ENCODE data around the gene ANKS1B. TPM values are rescaled to one million over a fixed set of nuclear protein-coding genes. Genes with fewer than 3 reads are reported as not detected.
"Not testable (repeated sequence)": the region's sequence is repeated elsewhere in the genome, so short reads cannot be mapped to it uniquely, and the experiment has no call there.

The ANKS1B gene
- total RNA-seq, 1 donor from 2014 or later, result 0.46 TPM

DNA sequence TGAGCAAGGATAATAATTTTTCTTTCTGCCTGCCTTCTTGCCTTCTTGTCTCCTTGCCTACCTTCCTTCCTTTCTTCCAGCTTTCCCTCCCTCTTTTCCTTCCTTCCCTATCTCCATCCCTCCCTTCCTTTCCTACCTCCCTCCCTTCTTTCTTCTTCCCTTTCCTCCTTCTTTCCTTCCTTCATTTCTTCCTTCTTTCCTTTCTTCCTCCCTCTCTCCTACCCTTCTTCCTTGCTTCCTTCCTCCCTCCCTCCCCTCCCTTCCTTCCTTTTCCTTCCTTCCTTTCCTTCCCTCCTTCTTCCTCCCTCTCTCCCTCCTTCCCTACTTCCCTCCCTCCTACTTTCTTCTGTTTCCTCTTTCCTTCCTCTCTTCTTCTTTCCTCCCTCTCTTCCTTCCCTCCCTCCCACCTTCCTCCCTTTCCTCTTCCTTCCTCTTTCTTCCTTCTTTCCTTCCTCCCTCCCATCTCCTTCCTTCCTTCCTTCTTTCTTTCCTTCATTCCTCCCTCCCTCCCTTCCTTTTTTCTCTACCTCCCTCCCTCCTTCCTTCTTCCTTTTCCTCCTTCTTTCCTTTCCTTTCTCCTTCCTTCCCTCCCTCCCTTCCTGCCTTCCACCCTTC lies 1009.9 kb downstream of the ANKS1B start:
- no peak overlapping the region for H3K4me3 ChIP-seq (ENCODE audit: low read depth, low read length)
- no peak for DNase-seq (ENCODE audit: low read depth)
- TF ChIP-seq, protein P1, sequence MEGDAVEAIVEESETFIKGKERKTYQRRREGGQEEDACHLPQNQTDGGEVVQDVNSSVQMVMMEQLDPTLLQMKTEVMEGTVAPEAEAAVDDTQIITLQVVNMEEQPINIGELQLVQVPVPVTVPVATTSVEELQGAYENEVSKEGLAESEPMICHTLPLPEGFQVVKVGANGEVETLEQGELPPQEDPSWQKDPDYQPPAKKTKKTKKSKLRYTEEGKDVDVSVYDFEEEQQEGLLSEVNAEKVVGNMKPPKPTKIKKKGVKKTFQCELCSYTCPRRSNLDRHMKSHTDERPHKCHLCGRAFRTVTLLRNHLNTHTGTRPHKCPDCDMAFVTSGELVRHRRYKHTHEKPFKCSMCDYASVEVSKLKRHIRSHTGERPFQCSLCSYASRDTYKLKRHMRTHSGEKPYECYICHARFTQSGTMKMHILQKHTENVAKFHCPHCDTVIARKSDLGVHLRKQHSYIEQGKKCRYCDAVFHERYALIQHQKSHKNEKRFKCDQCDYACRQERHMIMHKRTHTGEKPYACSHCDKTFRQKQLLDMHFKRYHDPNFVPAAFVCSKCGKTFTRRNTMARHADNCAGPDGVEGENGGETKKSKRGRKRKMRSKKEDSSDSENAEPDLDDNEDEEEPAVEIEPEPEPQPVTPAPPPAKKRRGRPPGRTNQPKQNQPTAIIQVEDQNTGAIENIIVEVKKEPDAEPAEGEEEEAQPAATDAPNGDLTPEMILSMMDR (conservative IDR thresholded peaks at IDR 0.05; ENCODE audit: low read depth, low read length), result no peak

DNA sequence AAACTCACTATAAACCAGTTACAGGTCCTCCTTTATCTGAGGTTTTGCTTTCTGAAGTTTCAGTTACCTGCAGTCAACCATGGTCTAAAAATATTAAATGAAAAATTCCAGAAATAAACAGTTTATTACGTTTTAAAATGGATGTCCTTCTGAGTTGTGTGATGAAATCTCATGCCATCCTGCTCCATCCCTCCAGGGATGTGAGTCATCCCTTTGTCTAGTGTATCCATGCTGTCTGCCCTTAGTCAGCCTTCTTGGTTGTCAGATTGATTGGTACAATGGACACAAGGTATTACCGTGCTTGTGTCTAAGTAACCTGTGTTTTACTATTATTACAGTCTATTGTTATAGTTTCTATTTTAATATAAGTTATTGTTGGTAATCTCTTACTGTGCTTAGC lies 1011.3 kb downstream of the ANKS1B start:
- TF ChIP-seq, protein P1 (conservative IDR thresholded peaks at IDR 0.05; ENCODE audit: low read depth, low read length), result no peak
- no peak overlapping the region for H3K4me3 ChIP-seq (ENCODE audit: low read depth, low read length)
- peak; percentile 19 for DNase-seq (ENCODE audit: low read depth)

DNA sequence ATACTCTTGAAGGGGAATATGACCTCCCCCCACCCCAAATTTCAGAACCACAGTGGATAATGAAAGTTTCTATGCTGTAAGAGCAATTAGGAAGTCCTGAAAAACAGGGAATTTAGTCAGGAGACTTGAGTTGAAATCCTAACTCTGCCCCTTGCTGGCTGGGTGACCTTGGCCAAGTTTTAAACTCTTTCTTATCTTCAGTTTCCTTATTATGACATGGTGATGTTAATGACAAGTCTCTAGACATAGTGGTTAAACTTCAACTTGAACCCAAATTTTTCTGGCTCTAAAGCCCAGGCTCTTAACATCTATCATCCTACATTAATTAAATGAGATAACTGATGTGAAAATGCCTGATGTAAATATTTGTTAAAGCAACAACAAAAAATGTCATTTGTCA lies 1013.8 kb downstream of the ANKS1B start:
- TF ChIP-seq, protein P1 (conservative IDR thresholded peaks at IDR 0.05; ENCODE audit: low read depth, low read length), result no peak
- H3K4me3 ChIP-seq (ENCODE audit: low read depth, low read length), result no peak overlapping the region
- DNase-seq (ENCODE audit: low read depth), result no peak

DNA sequence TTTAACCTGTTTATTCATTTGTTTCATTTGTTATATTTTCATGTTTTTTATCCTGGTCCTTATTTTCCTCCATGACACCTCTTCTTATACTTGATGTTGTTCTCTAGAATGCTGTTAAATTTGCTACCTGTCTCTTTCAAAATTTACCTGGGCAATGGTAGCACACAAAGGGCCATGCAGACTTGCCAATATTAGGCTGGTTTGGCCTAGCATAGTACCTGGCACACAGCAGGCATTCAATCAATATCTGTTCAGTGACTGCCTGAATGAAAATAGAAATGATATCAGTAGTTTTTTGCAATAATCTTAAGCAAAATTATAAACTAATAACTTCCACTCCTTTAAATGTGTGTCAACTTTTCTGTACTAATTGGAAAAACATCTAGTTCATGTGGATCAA lies 1014.5 kb downstream of the ANKS1B start:
- DNase-seq (ENCODE audit: low read depth), result no peak
- TF ChIP-seq, protein P1 (conservative IDR thresholded peaks at IDR 0.05; ENCODE audit: low read depth, low read length), result no peak

DNA sequence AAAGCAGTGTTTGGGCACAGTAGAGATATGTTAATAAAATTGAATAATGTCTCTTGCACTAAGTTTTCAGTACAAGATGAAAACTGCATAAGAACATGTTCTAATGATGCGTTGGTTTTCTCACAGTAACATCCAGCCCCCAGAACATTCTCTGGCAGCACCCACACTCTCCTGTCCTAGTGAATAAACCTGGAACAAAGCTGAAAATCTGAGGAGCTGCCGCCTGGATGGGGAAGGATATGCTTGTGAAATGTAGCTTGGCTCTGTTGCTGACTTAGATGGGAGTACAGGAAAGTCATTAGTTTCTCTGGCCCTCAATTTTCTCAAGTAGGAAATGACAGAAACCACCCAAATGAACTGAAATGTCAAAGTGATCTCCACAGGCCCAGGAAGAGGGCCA lies 1015.8 kb downstream of the ANKS1B start:
- TF ChIP-seq, protein P1 (conservative IDR thresholded peaks at IDR 0.05; ENCODE audit: low read depth, low read length), result no peak
- no peak overlapping the region for H3K4me3 ChIP-seq (ENCODE audit: low read depth, low read length)
- DNase-seq (ENCODE audit: low read depth), result no peak

More for the DNA sequence above, 1014.5 kb downstream of the ANKS1B start:
- no peak overlapping the region for H3K4me3 ChIP-seq (ENCODE audit: low read depth, low read length)

DNA sequence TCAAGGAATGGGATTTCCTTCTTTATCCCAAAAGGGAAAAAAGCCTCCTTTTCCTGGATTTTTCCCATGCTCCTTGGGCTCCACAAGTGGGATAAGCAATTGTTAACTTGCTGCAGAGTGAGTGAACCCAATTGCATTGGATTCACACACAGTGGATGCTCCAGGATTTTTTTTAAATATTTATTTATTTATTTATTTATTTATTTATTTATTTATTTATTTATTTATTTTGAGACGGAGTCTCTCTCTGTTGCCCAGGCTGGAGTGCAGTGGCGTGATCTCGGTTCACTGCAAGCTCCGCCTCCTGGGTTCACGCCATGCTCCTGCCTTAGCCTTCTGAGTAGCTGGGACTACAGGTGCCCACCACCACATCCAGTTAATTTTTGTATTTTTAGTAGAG lies 1027.6 kb downstream of the ANKS1B start:
- not testable (repeated sequence) for H3K4me3 ChIP-seq (ENCODE audit: low read depth, low read length); DNase-seq (ENCODE audit: low read depth)

DNA sequence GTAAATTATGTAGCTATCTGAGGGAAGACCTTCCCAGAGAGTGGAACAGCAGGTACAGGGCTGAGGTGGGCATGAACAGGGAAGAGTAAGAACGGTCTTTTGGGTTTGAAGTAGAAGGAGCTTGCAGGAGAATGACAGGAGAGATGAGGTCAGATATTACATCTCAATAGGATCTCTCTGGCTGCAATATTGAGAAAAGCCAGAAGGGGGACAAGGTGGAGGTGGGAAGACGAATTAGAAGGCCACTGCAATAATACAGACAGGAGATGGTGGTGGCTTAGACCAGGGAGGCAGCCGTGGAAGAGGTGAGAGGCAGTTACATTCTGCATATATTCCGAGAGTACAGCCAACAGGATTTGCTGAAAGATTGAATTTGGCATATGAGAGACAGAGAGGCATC lies 1029.5 kb downstream of the ANKS1B start:
- no peak overlapping the region for H3K4me3 ChIP-seq (ENCODE audit: low read depth, low read length)
- no peak for DNase-seq (ENCODE audit: low read depth)
- TF ChIP-seq, protein P1 (conservative IDR thresholded peaks at IDR 0.05; ENCODE audit: low read depth, low read length), result peak; percentile 58
